GM18499 (cell line): ENCODE results near the gene TNFRSF14.

Experiments used
- ATAC-seq: cut with Tn5 transposase; IDR thresholded peaks from one replicate; pipeline ENCODE4 v1.9.1; 2021; ENCODE audit warnings: moderate number of reproducible peaks; ENCODE audit not compliant: insufficient read depth, unreplicated experiment

The TNFRSF14 gene

DNA sequence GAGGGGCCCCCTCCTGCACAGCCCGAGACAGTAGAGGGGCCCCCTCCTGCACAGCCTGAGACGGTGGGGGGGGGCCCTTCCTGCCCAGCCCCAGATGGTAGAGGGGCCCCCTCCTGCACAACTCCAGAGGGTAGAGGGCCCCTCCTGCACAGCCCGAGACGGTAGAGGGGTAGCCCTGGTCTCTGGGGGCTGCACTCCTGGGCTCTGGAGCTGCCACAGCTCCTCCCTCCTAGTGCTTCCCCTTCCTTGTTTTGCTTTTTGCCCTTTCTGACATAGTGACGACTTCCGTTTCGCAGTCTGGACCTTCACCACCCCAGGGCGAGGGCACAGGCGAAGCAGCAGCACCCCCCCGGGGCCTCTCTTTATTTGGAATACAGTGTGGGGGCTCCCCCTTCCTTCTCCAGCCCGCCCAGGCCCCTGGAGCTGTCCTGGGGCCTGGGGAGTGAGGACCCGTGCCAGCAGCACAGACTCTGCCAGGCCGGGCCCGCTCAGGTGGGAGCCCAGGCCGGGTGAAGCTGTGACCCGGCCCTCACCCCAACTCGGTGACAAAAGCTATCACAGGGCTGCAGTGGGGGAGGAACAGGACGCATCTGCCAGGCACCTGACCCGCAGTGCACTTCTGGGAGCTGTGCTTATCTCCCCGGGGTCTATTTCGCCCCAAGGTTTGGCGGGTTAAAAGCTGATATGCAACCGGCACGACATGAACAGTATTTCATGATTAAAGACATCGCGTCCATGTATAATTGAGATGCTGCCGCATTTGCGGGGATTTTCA is 29.3 kb downstream of the TNFRSF14 start:
- ATAC-seq, result no peak

DNA sequence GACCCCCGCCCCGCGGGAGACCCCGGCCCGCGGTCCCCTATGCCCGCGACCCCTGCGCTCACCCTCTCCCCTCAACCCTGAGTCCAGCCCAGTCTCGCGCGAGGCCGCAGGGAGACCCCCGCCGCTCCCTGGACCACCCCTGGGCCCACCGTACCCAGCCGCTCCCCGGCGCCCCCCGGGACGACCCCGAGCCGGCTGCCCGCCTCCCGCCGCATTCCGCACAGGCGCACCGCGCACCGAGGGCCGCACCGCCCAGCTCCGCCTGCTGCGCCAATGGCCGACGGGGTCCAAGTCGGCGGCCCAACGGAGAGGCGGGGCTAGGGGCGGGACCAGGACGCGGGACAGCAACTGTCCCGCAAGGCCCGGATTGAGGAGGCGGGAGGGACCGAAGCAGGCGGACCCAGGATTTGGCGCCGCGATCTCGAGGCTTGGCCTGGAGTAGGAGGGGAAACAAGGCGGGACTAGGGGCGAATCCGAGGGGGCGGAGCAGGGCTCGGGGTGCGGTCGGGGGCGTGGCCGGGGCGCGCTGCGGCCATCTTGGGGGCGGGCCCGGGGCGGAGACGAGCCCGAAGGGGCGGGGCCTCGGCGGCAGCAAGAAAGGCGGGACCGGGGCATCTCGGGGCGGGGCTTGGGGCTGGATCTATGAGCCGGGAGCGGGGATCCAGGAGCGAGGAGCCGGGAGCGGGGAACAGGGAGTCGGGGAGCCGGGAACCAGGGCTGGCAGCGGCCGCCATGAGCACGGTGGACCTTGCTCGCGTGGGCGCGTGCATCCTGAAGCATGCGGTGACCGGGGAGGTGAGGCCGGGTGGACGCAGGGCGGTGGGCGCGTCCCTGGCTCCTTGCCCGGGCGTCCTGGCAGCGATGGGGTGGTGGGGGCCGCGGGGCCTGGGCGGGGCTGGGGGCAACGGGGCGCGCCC is 30.2 kb downstream of the TNFRSF14 start, which contains the start of gene PRXL2B:
TSS of gene PRXL2B (plus strand) at position 624 of the 917 bp plus-strand sequence. CDS start at position 733, 109 bp downstream.
- peak; percentile 33 for ATAC-seq

DNA sequence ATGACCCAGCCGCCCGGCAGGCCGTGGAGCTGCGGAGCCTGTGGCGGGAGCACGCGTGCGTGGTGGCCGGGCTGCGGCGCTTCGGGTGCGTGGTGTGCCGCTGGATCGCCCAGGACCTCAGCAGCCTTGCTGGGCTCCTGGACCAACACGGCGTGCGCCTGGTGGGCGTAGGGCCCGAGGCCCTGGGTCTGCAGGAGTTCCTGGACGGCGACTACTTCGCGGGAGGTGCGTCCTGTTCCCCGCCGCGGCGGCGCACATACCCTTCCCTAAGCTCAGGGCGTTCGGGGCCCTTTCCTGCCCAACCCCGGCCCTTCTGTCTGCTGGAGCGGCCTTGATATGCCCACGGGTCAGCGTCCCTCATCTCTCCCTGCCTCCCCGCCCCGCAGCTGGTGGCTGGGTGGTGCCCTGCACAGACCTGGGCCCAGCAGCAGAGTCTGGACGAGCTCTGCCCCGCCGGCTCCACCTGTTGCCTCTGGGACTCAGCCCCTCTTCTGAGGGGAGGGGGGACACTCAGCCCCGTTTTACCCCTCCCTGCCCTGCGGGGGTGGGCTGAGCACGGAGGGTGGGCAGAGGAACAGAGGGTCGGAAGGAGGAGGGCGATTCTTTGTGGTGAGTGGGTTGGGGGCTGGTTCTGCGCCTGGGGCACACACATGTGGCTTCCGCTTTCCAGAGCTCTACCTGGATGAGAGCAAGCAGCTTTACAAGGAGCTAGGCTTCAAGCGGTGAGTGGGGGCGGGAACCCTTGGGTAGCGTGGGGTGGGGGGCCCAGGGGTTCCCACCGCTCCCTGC is 31.1 kb downstream of the TNFRSF14 start:
- no peak for ATAC-seq

DNA sequence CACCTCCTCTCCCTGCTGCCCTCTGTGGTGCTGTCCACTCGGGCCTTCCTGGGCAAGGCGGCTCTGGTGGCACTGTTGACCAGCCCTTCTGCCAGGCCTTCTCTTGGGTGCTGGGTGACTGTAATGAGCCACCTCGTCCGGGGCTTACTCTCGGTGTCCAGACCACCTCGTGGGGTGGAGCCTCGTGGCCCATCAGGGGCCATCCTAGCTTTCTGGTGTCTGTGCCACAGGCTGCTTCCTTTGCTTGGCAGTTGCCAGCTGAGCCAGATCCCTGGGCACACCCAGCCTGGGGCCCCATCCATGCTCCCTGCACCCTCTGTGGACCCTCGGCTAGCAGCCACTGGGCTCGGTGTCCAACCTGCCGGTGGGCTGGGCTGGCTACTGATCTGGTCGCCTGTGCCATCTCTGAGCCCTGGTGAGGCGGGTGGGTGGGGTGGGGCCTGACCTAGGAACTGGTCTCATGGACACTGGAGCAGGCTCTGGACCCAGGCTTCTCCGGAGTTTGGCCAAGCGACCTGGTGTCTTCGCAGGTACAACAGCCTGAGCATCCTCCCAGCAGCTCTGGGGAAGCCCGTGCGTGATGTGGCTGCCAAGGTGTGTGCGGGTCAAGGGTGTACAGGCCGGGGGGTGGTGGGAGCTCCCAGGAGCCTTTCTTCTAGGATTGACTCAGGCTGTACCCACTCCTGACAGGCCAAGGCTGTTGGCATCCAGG is 31.8 kb downstream of the TNFRSF14 start:
- ATAC-seq, result no peak

DNA sequence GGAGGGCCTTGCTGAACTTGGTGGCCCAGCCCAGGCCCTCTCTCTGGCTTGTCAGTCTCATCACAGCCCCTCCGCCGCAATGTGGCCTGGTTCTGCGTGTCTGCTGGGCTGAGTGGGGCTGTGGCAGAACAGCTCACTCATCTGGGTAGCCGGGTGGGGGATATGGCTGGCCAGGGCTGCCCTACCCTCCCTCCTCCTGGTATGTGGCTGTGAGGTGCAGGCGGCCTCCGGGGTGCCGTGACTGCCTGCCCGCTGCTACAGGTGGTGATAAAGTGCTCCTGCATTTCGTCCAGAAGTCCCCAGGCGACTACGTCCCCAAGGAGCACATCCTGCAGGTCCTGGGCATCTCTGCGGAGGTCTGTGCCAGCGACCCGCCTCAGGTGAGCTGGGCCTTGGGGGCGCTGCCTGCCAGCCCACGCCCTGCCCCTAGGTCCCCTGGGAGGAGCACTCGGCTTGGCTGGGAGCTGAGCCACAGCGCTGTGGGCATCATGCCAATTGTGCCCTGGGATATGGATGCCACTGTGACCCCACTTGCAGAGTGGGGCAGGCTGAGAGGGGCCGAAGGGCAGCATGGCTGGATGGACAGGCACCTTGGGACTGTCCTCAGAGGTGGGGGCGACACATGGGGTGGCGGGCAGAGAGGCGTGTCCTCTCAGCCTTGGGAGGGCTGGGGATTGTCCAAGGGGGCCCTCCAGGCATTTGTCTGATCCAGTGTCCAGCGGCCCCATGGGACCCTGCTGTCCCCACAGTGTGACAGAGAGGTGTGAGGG is 32.7 kb downstream of the TNFRSF14 start:
- no peak for ATAC-seq

DNA sequence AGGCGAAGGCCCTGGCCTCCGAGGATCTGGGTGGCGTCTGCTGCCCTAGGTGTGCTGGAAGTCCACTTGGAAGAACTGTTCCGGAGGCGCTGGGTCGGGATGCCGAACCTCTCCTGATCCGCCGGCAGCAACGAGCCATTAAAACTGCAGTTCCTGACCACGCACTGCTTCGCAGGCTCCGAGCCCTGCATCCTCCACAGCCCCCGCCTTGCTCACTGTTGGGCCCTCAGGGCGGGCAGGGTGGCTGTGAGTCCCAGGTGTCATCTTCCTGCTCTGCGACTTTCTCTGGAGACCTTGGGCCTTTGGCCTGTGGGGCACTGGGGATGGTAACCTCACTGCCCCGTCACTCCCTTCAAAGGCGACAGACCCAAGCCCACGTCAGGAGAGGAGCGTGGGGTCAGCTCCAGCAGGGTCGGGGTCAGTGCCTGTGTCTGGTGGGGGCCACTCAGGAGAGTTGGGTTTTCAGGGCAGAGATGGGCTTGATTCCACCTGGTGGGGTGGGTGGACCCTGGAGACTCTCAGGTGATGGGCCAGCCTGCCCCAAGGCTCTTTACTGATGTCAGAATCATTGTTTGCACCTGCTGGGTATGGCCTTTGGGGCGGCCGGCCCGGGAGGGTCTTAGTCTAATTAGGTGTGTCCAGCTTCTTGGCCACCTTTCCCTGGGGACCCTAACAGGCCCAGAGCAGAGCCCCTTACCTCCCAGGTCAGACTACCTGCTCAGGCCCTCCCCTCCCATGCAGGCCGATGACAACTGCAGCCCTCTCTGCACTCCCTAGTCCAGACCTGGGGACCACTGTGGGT is 33.5 kb downstream of the TNFRSF14 start:
- no peak for ATAC-seq

DNA sequence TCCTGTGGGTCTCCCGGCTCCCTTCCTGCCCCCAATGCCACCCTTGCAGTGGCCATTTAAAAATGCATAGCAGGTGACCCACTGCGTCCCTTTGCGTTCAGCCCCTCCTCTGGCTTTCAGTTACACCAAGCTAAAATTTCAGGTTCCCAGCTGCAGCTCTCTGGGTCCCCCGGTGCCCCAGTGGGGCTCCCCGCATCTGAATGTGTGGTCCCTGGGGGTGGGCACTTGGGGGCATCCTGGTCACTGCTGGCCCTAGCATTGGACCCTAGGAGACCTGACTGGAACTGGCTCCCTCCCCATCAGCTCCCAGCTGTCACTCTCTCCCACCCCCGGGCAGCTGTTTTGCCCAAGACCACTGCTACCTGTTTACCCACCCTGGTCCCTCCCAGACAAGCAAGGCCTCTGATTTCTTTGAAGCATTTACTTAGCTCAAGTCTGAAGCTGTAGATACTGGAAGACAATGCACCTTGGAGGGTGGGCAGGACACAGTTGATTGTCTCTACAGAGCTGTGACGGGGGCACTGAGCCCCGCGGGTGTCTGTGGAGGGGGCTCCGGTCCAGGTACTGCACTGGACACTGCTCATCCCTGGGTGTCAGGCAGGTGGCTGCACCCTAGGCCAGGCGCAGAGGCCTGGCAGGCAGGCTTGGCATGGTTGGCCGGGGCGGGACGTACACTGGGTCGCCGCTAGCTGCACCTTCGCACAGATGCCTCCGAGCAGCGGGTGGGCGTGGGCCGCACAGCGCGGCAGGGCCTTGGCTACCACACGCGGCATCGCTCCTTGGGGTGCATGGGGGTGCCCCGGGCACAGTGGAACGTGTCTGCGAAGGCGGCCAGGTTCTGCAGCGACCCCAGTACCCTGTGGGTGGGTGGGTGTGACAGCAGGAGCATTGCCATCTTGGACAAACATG is 34.3 kb downstream of the TNFRSF14 start:
- no peak for ATAC-seq

DNA sequence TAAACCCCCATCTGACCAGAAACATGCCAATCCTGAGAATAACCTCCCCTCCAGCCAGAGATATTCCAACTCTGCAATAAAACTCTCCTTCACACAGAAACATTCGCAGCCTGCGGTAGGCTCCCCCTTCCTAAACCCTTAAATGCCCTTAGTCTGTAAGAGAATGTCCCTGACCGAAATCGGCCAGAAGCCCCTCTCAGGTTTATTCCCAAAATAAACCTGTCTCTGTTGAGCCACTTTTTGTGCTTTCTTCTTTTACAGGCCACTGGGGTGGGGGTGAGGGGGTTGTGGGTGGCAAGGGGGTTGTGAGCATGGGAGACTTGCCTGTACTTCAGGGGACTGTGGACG is 35.0 kb downstream of the TNFRSF14 start:
- no peak for ATAC-seq

DNA sequence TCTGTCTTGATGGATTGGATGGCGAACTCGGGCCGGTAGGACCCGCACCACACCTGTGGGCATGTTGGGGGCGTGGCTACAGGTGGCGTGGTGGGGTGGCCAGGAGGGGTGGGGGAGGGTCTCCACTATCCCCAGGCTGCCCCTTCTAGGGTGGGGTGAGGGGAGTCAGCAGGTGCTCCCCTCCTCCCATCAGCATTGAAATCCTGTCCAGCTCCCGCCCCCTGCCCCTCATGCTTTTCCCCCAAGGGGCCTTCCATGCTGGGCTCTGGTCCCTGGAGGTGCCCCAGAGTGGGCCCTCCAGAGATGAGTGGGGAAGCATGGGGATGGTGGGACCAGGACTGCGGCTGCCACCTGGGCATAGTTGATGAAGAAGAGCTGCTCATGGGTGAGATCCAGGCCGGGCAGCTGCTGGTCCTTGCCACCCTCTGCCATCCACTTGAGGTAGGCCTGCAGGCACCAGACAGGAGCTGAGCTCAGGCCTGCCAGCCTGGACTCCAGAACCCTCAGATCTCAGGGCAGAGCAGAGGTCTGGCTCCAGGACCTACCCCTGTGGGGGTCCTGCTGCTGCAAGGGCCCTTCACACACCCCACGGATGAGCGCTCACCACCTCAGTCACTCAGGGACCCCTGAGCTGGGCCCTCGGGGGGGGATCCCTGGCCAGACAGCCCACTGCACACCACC is 35.5 kb downstream of the TNFRSF14 start:
- no peak for ATAC-seq

DNA sequence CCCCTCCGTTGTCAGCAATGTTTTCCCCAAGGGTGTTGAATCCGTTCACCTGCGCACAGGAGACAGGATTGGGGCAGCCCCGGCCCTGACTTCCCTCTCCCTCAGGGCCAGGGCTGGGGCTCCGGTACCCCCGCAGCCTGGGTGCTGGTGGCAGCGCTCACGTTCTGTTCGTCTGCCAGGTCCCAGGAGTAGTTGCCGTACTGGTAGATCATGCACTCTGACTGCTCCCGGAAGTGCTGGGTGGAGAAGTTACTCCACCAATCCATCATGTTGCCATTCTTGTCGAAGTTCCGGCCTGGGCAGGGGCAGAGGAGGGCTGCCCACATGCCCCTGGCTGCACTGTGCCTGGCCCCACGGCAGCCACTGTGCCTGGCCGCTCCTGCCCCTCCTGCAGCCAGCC is 36.5 kb downstream of the TNFRSF14 start:
- ATAC-seq, result no peak

DNA sequence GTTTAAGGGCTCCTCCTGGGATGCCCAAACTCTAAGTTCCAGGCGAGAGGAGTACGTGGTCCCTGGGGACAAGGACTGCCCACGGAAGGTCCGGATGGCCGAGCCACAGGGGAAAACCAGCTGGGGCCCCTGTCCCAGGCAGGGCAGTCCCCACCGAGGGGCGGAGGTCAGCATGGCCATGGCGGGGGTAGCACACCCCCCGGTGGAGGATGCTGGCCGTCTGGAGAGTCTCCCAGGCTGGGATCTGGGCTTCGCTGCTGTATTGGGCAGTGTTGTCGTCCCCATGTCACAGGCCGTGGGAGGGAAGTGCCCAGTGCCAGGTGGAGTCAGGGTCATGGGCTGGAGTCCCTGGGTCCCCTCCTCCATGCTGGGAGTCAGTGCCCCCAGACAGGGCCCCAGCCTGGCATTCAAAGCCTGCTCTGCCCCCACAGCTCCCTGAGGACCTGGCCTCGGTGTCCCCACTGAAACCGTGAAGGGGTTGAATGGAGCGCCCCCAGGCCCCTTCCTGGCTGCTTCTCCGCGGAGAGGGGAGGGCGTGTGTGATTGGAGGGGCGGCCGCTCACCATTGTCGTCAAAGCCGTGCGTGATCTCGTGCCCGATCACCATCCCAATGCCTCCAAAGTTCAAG is 37.2 kb downstream of the TNFRSF14 start:
- ATAC-seq, result no peak

DNA sequence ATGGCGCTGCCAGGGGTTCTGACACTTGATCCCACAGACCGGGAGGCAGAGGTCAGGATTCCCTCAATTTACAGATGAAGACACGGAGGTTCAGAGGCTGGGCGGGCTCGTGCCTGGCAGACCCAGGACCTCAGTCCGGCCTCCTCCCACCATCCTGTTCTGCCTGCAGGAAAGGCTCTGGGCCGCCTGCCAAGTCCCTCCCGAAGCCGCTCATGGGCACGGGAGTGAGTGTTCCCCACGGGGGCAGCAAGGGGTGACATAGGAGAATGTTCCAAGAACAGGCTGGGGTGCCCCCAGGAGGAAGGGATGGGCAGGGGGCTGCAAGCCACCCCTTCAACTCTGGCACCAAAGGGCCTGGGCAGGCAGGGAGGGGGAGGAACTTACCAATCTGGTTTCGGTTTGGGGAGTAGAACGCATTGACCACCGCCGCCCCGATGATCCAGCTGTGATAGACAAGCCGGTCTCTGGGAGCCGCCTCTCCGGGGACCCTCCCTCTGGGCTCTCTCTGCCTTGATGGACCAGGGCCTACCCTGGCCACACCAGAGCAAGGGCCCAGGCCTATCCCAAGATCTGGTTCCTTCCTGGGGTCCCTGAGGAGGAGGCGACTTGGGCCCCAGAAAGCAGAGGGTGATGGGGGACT is 38.0 kb downstream of the TNFRSF14 start:
- ATAC-seq, result no peak

DNA sequence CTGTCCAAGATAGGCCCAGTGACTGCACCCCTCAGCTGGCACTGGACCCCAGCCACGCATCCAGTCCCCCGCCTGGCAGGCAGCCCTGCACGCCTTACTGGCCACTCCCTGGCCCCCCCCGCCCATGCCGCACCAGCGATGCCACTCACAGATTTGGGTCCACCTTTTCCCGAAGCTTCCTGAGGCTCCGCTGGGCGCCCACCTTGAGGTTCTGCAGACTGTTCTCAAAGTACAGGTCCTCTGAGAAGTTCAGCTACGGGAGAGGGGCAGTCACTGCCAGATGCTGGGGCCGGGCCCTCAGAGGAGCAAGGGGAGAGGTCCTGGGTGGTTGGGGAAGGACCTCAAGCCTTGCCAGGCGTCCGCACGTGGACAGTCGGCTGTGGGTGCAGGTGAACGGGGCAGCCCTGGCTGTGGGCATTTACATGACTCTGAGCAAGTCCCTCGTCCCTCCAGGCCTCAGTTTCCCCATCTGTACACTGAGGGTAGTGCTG is 38.5 kb downstream of the TNFRSF14 start:
- no peak for ATAC-seq

DNA sequence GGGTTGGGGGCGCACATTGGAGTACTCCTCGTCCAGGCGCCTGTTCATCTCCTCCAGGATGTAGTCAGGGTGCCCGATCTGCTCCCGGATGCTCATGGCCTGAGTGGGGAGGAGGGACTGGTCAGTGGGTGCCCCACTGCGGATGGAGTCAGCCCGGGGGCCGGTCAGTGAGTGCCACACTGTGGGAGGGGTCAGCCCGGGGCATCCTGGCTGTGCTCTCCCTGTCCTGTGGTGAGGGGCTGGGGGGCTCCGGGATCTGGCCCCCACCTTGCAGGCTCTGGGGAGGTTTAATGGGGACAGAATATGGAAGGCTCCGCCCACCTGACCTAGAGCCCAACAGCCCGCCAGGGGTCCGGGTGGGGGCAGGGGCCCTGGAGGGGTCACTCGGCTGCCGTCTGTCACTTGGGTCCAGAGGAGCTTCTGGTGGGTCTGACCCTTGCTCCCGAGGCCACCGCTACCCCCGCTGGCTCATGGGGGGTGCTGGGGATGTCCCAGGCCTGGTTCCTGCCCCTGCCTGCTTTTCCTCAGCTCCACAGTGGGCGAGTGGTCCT is 39.2 kb downstream of the TNFRSF14 start:
- ATAC-seq, result no peak

DNA sequence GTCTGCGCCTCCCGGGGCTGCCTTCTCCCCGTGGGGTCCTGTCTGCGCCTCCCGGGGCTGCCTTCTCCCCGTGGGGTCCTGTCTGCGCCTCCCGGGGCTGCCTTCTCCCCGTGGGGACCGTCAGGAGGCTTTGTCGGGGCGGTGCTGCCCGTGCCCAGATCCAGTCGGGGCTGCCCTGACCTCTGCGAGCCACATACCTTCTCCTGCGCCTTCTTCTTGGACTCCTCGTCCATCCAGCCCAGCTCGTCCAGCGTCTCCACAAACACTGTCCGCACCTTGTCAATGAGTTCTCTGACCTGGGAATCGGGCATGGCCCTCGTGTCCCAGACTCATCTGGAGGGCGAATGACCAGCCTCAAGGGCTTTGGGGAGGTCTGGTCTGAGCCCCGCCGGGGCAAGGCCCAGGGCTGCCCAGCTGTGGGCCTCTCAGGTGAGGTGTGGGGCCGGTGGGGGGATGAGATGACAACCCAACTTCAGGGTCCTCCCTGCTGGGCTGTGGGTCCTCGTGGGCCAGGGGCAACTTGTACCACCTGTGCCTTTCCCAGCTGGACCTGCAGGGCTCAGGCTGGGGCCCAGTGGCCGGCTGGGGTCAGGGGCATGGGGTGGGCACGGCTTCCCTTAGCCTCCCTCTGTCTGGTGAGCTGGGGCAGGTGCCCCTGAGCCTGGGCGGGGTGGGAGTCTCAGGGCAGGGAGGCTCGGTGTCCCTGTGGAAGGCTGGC is 39.8 kb downstream of the TNFRSF14 start:
- no peak for ATAC-seq
